Stimulated activated naive CD4-positive, alpha-beta T cell (primary cell): ENCODE measurements around the gene KANSL1.
"Not testable (repeated sequence)": the region's sequence is repeated elsewhere in the genome, so short reads cannot be mapped to it uniquely, and the experiment has no call there.

Source experiments
- DNase-seq, 6 experiments: peaks; one replicate each; lab custom pipeline; 2025; lab: John Stamatoyannopoulos, UW

KANSL1 gene

DNA sequence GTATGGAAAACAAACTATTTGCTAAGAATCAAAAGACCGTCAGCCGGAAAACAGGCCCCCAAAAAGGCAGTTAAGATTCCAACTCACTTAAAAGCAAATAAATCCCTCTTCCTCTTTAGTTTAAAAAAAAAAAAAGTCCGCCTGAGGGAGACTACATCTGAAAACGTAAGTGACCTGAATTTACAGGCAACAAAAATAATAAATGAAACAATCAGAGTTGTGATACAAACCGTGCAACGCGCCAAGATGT, 1.1 kb downstream of the KANSL1 start:
- no peak for DNase-seq

DNA sequence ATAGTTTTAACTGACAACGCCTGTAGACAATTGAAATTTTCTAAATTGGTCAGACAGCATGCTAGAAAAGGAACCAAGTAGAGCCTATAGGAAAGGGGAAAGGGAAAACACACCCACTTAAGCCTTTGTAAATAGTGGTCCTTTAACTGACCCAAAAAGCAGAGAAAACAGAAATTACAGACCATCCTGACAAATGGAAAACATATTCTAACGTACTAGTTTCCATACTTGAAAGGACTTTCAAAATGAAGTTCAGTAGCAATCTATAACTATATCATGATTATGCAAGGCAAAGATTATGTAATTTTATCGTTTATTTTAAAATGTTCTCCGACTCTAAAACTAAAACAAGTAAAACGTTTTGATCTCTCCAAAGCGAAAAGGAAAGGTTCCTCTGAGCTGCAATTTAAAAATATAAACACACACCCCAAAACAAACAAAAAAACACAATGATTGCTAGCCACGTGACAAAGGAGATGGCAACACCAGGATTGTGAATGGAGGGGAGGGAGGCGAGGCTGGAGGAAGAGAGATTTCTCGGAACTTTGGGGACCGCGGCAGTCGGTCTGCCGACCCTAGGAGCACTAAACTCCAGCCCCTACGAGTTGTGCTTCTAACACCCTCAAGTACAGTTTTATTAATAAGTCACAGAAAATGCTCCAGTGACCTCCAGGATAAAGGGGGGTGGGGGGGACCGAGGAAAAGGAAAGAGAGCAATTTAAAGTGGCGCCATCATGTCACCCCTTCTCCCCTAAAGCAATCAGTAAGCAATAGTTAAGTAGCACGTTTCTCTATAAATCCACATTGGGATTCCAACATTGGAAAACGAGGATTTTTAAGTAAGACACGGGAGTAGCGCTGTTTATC, 1.7 kb downstream of the KANSL1 start:
- peak in 1 of 6 experiments; percentile 20 for DNase-seq

DNA sequence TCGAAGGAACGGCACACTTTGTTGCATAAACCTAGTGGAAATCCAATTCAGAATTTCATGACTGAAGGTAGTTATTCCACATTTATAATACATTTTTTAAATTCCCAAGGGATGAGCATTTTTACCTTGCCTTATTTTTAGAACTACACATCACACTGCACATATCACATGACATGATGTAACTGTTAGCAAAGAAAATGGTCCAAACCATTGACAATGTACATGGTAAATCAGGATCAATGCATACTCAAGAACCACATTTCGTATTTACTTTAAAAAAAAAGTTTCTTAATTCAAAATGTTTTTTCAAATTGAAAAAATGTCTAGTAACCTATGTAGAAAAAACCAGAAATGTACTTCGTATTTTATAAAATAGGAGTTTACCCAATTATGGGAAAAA, 2.5 kb downstream of the KANSL1 start:
- no peak for DNase-seq

DNA sequence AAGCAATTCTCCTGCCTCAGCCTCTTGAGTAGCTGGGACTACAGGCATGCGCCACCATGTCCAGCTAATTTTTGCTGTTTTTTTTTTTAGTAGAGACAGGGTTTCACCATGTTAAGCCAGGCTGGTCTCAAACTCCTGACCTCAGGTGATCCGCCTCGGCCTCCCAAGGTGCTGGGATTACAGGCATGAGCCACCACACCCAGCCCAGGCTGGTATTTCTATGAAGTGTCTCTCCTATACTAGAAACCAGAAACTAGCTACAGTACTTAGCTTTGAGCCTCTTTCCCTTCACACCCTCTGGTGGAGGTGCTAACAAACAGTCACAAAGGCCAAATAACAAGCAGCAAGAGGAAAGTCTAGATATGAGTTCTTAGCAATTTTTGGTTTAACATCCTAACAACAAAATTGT, 6.4 kb downstream of the KANSL1 start:
- DNase-seq: peak in 3 of 6 experiments; percentile 21 to 59 (median 46)

DNA sequence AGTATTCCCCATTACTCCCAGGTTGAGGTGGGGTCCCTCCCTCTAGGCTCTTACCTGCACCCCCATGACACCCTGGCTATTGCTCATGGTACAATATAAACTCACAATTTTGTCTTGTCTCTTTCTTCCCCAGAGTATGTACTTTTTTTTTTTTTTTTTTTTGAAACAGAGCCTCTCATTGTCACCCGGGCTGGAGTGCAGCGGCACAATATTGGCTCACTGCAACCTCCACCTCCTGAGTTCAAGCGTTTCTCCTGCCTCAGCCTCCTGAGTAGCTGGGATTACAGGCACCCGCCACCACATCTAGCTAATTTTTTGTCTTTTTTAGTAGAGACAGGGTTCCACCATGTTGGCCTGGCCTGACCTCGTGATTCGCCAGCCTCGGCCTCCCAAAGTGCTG, 8.5 kb downstream of the KANSL1 start:
- no peak for DNase-seq

DNA sequence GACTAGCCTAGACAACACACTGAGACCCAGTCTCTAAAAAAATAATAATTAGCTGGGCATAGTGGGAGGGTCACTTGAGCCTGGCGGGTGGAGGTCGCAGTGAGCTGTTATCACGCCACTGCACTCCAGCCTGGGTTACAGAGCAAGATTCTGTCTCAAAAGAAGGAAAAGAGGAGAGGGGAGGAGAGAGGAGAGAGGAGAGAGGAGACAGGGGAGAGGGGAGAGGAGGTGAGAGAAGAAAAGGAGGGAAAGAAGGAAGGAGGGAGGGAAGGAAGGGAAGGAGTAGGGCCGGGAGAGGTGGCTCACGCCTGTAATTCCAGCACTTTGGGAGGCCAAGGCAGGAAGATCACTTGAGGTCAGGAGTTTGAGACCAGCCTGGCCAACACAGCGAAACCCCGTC, 9.8 kb downstream of the KANSL1 start:
- DNase-seq: not testable (repeated sequence)

DNA sequence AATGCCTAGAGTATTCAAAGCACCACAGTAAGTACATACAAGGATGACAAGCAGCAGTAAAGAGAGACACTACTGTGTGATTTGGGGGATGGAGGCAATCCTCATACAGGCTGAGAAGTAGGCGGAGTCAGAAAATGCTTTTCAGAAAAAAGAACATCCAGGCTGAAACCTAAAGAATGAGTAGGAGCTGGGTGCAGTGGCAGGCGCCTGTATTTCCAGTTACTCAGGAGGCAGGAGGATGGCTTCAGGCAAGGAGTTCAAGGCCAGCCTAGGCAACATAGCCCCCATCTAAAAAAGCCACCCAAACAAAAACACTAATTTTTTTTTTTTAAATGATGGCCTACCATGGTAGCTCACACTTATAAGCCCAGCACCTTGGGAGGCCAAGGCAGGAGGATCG, 10.3 kb downstream of the KANSL1 start:
- DNase-seq: peak in 1 of 6 experiments; percentile 3

DNA sequence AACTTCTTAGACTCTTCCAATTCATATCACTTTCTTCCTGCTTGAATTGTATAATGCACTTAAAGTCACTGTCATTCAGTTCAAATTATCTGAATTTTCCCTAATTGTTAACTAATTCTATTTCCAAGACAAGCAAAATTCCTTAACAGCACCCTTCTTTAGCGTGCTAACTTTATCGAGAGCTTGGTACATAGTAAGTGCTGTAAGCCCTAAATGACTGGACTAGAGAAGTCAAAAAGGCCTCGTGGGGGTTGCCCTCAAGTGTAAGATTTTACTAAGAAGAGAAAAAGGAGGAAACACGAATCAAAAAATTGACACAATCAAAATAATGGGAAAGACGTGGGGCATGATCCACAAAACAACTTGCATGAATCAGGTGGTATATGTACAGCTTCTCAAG, 11.3 kb downstream of the KANSL1 start:
- no peak for DNase-seq

DNA sequence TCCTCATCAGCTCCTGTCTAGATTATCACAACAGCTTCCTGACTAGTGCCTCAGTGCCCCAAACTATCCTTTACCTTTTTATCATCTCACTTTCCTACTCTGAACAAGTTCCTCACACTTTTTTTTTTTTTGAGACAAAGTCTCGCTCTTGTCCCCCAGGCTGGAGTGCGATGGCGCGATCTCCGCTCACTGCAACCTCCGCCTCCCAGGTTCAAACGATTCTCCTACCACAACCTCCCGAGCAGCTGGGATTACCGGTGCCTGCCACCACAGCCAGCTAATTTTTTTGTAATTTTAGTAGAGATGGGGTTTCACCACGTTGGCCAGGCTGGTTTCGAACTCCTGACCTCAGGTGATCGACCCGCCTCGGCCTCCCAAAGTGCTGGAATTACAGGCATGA, 11.9 kb downstream of the KANSL1 start:
- DNase-seq: not testable (repeated sequence)

DNA sequence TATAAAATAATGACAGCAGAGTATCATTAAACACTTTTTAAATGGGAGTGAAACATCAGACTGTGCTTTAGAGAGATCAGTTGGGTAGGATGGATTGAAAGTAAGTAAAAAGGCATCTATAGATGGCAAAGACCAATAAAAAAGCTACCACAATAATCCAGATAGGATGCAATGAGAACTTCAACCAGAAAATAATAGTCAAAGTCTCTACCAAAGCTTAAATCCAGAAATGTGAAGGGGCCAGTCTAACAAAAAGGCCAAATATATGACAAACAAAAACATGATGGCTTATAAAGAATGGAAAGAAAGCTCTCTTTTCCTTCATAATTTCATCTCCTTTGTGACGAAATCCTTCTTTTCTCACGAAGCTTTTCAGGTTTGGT, 12.3 kb downstream of the KANSL1 start:
- DNase-seq: no peak

DNA sequence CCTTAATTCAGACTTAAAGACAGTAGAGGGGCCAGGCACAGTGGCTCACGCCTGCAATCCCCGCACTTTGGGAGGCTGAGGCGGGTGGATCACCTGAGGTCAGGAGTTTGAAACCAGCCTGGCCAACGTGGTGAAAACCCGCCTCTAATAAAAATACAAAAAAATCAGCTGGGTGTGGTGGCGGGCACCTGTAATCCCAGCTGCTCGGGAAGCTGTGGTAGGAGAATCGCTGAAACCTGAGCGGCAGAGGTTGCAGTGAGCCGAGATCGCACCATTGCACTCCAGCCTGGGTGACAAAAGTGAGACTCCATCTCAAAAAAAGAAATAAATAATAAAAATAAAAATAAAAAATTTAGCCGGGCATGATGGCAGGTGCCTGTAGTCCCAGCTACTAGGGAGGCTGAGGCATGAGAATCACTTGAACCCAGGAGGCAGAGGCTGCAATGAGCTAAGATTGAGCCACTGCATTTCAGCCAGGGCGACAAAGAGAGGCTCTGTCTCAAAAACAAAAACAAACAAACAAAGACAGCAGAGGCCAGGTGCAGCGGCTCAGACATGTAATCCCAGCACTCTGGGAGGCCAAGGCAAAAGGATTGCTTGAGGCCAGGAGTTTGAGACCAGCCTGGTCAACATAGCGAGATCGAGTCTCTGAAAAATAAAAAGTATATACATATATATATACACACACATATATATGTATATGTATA, 12.9 kb downstream of the KANSL1 start:
- DNase-seq: not testable (repeated sequence)

DNA sequence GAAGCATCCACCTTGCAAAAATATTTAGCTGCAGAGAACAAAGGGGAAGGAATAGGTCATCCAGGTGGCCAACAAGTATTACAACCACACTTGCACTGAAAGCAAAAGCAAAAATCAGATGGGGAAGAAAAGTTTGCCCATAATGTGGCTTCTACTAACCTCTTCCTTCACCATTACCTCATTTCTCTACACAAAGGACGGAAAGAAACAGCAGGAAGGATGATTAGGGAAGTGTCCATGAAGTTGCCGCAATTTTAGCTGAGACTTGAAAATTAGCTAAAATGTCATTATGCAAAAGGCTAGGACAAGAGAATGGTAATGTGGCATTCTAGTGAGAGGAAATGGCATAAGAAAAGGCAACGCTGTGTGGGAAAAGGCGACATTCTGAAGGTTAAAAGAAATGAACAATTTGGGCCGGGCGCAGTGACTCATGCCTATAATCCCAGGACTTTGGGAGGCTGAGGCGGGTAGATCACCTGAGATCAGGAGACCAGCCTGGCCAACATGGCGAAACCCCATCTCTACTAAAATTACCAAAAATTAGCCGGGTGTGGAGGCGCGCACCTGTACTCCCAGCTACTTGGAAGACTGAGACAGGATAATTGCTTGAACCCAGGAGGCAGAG, 13.7 kb downstream of the KANSL1 start:
- DNase-seq: no peak

DNA sequence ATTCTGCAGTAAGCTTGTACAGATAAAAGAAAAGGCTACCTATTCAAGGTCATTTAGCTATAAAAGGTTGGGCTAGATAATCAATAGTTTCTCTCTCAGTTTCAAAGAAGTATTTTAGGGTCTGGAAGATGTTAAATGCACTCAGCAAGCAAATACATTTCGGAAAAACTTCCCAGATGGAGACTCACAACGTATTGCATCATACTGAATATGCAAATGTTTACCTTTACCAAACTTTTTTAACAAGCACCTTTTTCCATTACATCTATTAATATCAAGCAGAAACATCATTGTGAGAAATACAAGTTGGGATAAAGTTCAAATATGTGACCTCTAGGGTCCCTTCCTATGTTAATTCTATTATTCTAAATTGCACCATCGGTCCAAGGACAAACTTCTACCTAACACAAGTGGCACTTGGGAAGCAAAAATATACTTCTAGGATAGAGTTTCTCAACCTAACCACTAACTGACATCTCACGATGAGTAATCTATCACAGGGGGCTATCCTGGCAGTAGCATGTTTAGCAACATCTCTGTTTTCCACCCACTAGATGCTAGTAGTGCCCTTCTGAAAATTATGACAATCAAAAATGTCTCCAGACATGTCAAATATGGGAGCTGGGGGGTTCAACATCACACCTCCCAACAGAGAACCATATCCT, 14.5 kb downstream of the KANSL1 start:
- no peak for DNase-seq

DNA sequence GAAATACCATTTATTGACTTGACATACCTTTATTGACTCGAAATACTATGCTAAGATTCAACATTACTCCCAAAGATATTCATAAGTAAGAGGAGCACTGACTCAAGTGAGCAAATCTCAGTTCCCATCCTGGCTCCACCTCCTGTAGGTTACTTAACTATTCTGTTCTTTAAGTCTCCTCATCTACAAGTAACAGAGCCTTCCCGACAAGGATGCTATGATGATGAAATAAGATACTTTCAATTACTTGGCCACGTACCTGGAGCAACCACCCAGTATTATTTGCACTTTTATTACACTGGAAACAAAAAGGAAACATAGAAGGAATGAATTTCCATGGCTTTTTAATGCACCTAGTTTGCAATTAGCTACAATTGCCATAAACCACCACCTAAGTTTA, 16.3 kb downstream of the KANSL1 start:
- DNase-seq: no peak

DNA sequence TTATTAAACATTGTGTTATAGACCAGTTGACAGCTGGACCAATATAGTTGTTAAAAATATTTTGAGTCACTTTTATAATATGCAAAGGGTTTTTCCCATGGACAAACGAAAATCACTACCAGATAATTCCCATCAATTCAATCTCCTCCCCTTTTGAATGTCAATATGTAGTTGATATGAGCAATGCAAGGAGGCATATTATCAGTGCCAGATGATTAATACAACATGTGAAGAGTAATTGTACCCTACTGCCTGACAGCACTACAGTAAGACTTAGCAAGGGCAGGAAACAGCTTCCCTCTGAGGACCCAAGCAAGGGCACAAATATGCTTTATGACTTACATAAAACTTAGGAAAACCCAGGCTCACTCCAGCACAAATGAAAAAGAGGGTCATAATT, 17.3 kb downstream of the KANSL1 start:
- DNase-seq: no peak

DNA sequence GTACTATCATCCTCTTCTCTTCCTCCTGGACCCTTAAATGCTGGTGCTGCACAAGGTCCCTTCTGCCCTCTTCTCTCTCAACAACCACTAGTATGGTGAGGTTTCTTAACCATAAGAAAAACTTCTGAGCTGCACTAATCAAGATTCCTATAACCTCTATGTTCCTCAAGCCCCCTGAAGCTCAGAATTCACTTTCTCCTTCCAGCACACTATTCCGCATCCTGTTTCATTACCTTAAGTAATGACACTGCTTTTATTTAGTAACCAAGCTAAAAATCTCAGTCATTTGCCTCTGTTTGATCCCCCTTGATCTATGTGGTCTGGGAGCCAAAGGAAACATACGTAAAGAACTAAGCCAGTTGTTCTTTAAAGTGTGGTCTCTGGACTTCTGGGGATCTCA, 20.1 kb downstream of the KANSL1 start:
- DNase-seq: no peak

DNA sequence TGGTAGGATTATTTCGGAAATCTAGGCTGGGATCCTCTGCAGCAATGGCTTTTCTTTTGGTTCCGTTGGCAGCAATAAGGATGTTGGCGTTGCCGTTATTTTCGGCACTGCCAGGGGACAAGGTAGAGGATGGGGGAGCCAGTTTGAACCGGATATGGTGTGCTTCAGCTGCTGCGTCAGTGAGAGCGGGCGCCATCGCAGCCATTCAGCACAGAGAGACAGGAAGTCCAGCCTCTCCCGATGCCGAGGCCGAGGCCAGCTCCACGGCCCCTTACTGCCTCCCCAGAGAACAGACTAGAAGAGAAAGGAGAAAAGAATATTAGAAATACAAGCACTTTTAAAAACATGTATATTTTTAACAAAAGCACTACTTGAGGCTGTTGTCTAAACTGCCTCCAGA, 21.3 kb downstream of the KANSL1 start:
- DNase-seq: peak in 1 of 6 experiments; percentile 7

DNA sequence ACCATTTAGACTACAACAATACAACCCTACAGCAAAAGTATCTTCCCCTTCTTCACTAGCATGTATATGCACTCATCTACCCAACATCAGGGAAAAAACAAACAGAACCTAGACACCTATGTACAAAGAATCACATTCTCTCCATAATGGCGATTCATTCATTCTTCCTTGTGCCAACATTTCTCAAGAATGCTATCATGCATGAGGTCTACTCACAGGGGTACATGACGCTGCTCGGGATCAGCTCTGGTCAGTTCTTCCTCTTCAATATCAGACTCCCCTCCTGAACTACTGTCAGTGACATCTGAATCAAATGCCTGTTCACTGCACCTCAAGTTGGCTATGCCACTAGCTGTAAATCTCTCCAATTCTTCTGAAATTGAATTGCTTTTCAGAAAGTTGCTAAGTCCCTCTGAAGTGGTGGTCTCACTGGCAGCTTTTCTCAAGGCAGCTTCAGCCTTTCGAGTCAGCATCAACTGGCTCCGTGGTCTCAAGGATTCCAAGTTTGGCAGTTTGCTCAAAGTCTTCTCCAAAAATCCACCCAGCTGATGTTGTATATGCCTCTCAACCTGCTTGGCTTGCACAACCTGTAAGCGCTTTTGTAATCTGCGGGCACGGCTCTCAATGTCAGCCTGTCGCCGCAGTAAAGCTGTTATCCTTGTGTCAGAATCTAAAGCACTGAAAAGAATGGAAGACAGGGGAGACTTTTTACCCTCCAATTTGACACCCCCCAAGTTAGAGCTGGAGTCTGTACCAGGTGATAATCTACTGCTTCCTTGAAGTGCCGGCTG, 22.4 kb downstream of the KANSL1 start:
- no peak for DNase-seq

DNA sequence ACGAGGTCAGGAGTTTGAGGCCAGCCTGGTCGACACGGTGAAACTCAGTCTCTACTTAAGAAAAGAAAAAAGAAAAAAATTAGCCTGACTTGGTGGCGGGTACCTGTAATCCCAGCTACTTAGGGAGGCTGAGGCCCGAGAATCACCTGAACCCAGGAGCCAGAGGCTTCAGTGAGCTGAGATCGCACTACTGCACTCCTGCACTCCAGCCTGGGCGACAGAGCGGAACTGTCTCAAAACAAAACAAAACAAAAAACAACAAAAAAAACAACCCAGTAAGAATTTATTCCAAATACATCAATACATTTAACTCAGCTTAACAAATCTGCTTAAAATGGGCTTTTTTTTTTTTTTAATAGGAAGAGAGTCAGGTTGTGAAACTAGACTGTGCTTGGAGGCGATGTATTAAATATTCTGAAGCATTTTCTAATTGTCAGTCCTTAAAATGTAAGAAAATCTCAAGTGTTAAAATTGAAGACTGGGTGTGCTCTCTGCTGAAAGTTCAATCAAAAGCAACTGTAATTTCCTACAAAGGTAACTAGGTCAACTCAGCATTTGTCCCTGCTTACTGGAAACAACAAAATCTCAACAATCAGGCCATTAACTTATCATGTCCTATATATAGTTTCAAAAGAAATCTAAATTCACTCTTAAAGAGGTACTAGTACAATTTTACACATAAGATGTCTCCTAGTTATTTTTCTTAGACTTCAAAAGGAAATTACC, 23.2 kb downstream of the KANSL1 start:
- no peak for DNase-seq

DNA sequence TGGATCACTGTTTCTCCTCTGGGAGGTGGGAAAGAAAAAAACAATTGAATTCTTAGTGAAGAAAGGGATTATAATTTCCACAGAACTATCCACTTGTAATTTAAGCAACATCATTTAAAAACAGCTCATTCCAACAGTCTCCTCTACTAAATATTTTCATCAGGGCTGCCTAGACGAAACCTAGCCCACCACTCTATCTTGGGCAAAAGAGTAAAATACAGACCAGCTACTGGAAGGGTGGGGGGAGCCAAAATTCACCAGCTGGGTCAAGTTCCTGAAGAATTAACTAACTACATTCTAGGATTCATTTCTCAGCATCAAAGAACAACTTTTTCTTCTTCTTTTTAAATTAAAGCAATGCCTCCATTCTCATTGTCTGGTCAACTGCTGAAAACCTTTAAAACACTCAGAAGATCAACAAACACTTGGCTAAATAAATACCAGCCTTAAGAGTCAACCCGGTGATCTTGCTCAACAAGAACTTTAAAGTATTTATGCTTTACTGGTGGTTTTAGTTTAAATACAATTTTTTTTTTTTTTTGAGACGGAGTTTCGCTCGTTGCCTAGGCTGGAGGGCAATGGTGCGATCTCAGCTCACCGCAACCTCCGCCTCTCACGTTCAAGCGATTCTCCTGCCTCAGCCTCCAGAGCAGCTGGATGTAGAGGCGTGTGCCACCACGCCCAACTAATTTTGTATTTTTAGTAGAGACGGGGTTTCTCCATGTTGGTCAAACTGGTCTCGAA, 25.2 kb downstream of the KANSL1 start:
- no peak for DNase-seq

DNA sequence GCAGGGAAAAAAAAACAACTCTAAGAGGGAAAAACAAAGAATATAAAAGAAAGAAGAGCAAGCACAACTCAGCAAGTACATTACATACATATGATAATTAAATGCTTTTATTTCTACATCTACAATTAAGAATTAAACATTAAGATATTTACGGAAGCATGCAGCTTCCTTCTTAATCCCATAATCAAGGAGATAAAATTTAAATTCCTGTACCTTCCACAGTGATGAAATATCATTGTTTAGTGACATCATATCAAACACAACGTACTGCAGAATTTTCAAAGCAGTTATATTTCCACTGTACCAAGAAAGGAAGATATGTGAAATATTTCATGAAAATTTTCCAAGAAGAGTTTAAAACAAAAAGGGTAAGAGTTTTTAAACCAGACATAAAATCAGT, 26.0 kb downstream of the KANSL1 start:
- DNase-seq: no peak
